GM12875 (cell line): ENCODE data around the gene KIR3DL2.
"Not testable (repeated sequence)": the region's sequence is repeated elsewhere in the genome, so short reads cannot be mapped to it uniquely, and the experiment has no call there.

Experiments
- H3K4me3 ChIP-seq: one replicate; pipeline ENCODE4 v1.5.1; 2011; ENCODE audit warnings: low read depth, low read length, control low read depth
- TF ChIP-seq, protein P1 (sequence below): IDR thresholded peaks from 2 replicates; pipeline ENCODE4 v1.5.1; 2011; ENCODE audit warnings: low read depth, mild to moderate bottlenecking, control low read depth, inconsistent platforms, low read length, moderate library complexity, borderline replicate concordance; ENCODE audit not compliant: insufficient read depth

KIR3DL2 gene

GRCh38 chr19:54888239-54888638 is 38.0 kb downstream of the KIR3DL2 start:
- TF ChIP-seq, protein P1, sequence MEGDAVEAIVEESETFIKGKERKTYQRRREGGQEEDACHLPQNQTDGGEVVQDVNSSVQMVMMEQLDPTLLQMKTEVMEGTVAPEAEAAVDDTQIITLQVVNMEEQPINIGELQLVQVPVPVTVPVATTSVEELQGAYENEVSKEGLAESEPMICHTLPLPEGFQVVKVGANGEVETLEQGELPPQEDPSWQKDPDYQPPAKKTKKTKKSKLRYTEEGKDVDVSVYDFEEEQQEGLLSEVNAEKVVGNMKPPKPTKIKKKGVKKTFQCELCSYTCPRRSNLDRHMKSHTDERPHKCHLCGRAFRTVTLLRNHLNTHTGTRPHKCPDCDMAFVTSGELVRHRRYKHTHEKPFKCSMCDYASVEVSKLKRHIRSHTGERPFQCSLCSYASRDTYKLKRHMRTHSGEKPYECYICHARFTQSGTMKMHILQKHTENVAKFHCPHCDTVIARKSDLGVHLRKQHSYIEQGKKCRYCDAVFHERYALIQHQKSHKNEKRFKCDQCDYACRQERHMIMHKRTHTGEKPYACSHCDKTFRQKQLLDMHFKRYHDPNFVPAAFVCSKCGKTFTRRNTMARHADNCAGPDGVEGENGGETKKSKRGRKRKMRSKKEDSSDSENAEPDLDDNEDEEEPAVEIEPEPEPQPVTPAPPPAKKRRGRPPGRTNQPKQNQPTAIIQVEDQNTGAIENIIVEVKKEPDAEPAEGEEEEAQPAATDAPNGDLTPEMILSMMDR = no peak
- no peak overlapping the region for H3K4me3 ChIP-seq

- H3K4me3 ChIP-seq = no peak overlapping the region
- TF ChIP-seq, protein P1 = no peak
These were observed 39.3 kb downstream of the KIR3DL2 start for GRCh38 chr19:54889566-54889965.

- no peak overlapping the region for H3K4me3 ChIP-seq
- TF ChIP-seq, protein P1 = no peak
These were observed 43.2 kb downstream of the KIR3DL2 start for GRCh38 chr19:54893406-54893805.

DNA sequence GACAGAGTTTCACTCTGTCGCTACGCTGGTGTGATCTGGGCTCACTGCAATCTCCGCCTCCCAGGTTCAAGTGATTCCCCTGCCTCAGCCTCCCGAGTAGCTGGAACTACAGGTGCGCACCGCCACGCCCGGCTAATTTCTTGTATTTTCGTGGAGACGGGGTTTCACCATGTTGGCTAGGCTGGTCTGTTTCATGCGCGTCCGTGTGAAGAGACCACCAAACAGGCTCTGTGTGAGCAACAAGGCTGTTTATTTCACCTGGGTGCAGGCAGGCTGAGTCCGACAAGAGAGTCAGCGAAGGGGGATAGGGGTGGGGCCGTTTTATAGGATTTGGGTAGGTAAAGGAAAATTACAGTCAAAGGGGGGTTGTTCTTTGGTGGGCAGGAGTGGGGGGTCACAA is 43.9 kb downstream of the KIR3DL2 start:
- not testable (repeated sequence) for H3K4me3 ChIP-seq

- TF ChIP-seq, protein P1 = no peak
- no peak overlapping the region for H3K4me3 ChIP-seq
These were observed 45.8 kb downstream of the KIR3DL2 start for GRCh38 chr19:54896036-54896435.

GRCh38 chr19:54898685-54899084 is 48.4 kb downstream of the KIR3DL2 start:
- H3K4me3 ChIP-seq = not testable (repeated sequence)

DNA sequence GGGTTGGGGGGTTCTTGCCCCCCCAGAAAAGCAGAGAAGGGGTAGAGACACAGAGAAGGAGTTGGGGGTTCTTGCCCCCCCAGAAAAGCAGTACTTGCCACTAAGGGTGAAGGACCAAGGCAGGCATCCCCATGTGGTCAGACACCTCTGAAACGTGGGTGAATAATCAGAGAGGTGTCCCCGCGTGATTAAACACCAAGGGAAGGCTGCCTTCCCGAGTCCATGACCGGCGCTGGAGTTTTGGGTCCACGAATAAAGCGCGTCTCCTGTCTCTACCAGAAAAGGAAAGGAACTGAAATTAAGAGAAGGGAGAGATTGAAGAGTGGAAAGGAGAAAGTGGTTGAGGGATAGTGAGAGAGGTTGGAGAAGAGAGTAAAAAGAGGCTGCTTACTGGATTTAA is 49.4 kb downstream of the KIR3DL2 start:
- H3K4me3 ChIP-seq = not testable (repeated sequence)

- H3K4me3 ChIP-seq = not testable (repeated sequence)
These were observed 50.9 kb downstream of the KIR3DL2 start for GRCh38 chr19:54901153-54901552.

- TF ChIP-seq, protein P1 = no peak
- H3K4me3 ChIP-seq = no peak overlapping the region
These were observed 51.8 kb downstream of the KIR3DL2 start for GRCh38 chr19:54902061-54902460.

GRCh38 chr19:54903303-54903702 is 53.1 kb downstream of the KIR3DL2 start:
- H3K4me3 ChIP-seq = no peak overlapping the region
- TF ChIP-seq, protein P1 = no peak

DNA sequence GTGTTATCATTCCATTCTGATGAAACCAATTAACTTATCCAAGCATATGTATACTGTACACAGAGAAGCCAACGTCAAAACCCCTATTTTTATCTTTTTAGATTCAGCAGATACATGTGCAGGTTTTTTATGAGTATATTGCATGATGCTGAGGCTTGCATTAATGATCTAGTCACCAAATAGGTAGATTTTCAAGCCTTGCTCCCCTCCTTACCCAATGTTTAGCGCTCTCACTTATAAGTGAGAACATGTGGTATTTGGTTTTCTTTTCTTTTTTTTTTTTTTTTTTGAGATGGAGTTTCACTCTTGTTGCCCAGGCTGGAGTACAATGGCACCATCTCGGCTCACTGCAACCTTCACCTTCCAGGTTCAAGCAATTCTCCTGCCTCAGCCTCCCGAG is 54.0 kb downstream of the KIR3DL2 start:
- H3K4me3 ChIP-seq = not testable (repeated sequence)
